SK-N-MC (cell line): ENCODE measurements around the gene CYBB.

ENCODE experiments used
- DNase-seq: peaks from one replicate; pipeline ENCODE4 v3.0.0-alpha.2; 2011; ENCODE audit warnings: low read depth, low spot score
- H3K27ac ChIP-seq: fragments of 200-600 bp; sonication (generic); 2 replicates; pipeline ENCODE4 v1.5.1; 2016; ENCODE audit warnings: mixed run types
- H3K36me3 ChIP-seq: fragments of 200-600 bp; sonication (generic); 2 replicates; pipeline ENCODE4 v1.6.1; 2017; ENCODE audit warnings: antibody characterized with exemption, low read length, mixed read lengths; ENCODE audit not compliant: insufficient read depth
- H3K4me3 ChIP-seq: fragments of 200-600 bp; sonication (generic); 2 replicates; pipeline ENCODE4 v1.5.1; 2016
- H3K9ac ChIP-seq: fragments of 200-600 bp; sonication (generic); 2 replicates; pipeline ENCODE4 v1.8.0; 2017; ENCODE audit warnings: mixed run types, mixed read lengths; ENCODE audit not compliant: insufficient read length
- H3K9me3 ChIP-seq: fragments of 200-600 bp; sonication (generic); 2 replicates; pipeline ENCODE4 v1.6.1; 2017; ENCODE audit warnings: low read depth, mild to moderate bottlenecking, antibody characterized with exemption, low read length, moderate library complexity, mixed read lengths
- EZH2 ChIP-seq: fragments of 200-600 bp; sonication (generic); IDR thresholded peaks from one replicate; pipeline ENCODE4 v1.6.1; 2017; ENCODE audit warnings: antibody characterized with exemption
- FOXP2 ChIP-seq: optimal IDR thresholded peaks from 2 replicates; pipeline ENCODE3; 2011; ENCODE audit warnings: mild to moderate bottlenecking, moderate library complexity; ENCODE audit not compliant: insufficient read depth; ENCODE audit errors: extremely low read length, control extremely low read depth
- POLR2AphosphoS5 ChIP-seq: IDR thresholded peaks from 2 replicates; pipeline ENCODE4 v1.6.1; 2012; ENCODE audit warnings: mild to moderate bottlenecking, low read depth, low read length, borderline replicate concordance

Gene CYBB

GRCh38 chrX:37854748-37855147 lies 74.9 kb downstream of the CYBB start:
- TF ChIP-seq POLR2AphosphoS5 (no peak), FOXP2 (no peak), EZH2 (no peak)
- no peak overlapping the region for H3K4me3 ChIP-seq
- H3K27ac ChIP-seq = no peak overlapping the region
- DNase-seq = no peak
- no peak overlapping the region for H3K9ac ChIP-seq
- no peaks in the 10 kb centered on the region for H3K36me3 ChIP-seq
- H3K9me3 ChIP-seq = no peaks in the 10 kb centered on the region

GRCh38 chrX:37860721-37861120 lies 80.9 kb downstream of the CYBB start:
- H3K27ac ChIP-seq = no peak overlapping the region
- TF ChIP-seq POLR2AphosphoS5 (no peak), EZH2 (no peak), FOXP2 (no peak)
- H3K4me3 ChIP-seq = no peak overlapping the region
- DNase-seq = no peak
- no peak overlapping the region for H3K9ac ChIP-seq
- no peaks in the 10 kb centered on the region for H3K9me3 ChIP-seq
- no peaks in the 10 kb centered on the region for H3K36me3 ChIP-seq

GRCh38 chrX:37862851-37863250 lies 83.0 kb downstream of the CYBB start:
- TF ChIP-seq EZH2 = no peak
- TF ChIP-seq POLR2AphosphoS5 = no peak
- no peak for DNase-seq
- no peak overlapping the region for H3K4me3 ChIP-seq
- no peaks in the 10 kb centered on the region for H3K9me3 ChIP-seq
- no peak overlapping the region; the same call in 1 of the 2 replicates for H3K27ac ChIP-seq
- no peaks in the 10 kb centered on the region for H3K36me3 ChIP-seq
- H3K9ac ChIP-seq = no peak overlapping the region
